ENCODE results near the gene PKNOX1. TPM values are rescaled to one million over a fixed set of nuclear protein-coding genes. Genes with fewer than 3 reads are reported as not detected.
"Not testable (repeated sequence)": the region's sequence is repeated elsewhere in the genome, so short reads cannot be mapped to it uniquely, and the experiment has no call there.

Gene PKNOX1
- total RNA-seq, 1 donor from 2014 or later = 11.3 TPM

- DNase-seq (ENCODE audit: low spot score); intact Hi-C loops (cut with DNase I): not testable (repeated sequence)
These were observed 98.4 kb downstream of the PKNOX1 start for GRCh38 chr21:43072742-43073141.

GRCh38 chr21:43074401-43075169 is 100.2 kb downstream of the PKNOX1 start:
- intact Hi-C loops (cut with DNase I); DNase-seq (ENCODE audit: low spot score): not testable (repeated sequence)

GRCh38 chr21:43075170-43076022 is 101.0 kb downstream of the PKNOX1 start, which contains the start of gene CBS:
TSS of gene CBS (minus strand) at chr21:43075835. CDS start at chr21:43072193, 3,642 bp downstream.
- DNase-seq (ENCODE audit: low spot score); intact Hi-C loops (cut with DNase I): not testable (repeated sequence)

GRCh38 chr21:43076023-43076637 is 101.8 kb downstream of the PKNOX1 start:
- DNase-seq (ENCODE audit: low spot score); intact Hi-C loops (cut with DNase I): not testable (repeated sequence)

- intact Hi-C loops (cut with DNase I); DNase-seq (ENCODE audit: low spot score): not testable (repeated sequence)
These were observed 102.3 kb downstream of the PKNOX1 start for GRCh38 chr21:43076643-43077042.

GRCh38 chr21:43082587-43083300 is 108.4 kb downstream of the PKNOX1 start:
- DNase-seq (ENCODE audit: low spot score); intact Hi-C loops (cut with DNase I): not testable (repeated sequence)

Small RNAs within 50 kb of the gene (microRNA-seq; reads per million reads assigned to microRNA genes)
- gene MIR5692B = not detected

Other genes with a start within 250 kb of the PKNOX1 start
- gene WDR4, start 95.0 kb upstream of the PKNOX1 start, total RNA-seq = 8.6 TPM
- 46.7 TPM for gene NDUFV3, start 81.3 kb upstream of the PKNOX1 start, total RNA-seq
- gene ERVH48-1, start 48.9 kb upstream of the PKNOX1 start, total RNA-seq = not detected
- 15.8 TPM for gene CBS, start 101.3 kb downstream of the PKNOX1 start, total RNA-seq
- 11.8 TPM for gene U2AF1, start 133.0 kb downstream of the PKNOX1 start, total RNA-seq
- not detected for gene CRYAA, start 194.4 kb downstream of the PKNOX1 start, total RNA-seq

All from cardiac septum (tissue), 1 donor.